Measurements from ENCODE around the gene FAM174C. TPM values are rescaled to one million over a fixed set of nuclear protein-coding genes. Genes with fewer than 3 reads are reported as not detected.

Gene FAM174C
- total RNA-seq, 1 experiment from 2014 or later: 59.4 TPM

DNA sequence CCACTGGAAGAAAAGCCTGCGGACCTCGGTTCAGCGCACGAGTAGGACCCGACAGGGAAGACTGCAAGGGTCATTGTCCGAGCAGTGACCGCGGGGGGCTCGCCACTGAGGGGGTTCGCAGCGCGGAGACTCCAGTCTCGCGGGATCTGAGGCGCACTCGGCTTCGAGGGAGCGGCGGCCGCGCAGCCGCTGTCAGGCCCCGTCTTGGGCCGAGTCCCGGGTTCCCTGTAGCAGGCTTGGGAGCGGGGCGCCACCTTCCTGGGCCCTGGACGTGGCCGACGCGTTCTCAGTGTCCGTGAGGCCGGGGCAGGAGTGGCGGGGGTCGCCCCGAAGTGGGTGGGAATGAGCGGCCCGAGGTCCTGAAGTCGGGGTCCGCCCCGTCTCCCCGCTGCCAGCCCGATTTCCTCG lies 474 bp upstream of the FAM174C start:
- H3K9me3 Mint-ChIP-seq: no peaks in the 10 kb centered on the region
- no peak for DNase-seq (ENCODE audit: low spot score)
- TF ChIP-seq E2F1 (CRISPR knock-in tag; IDR thresholded peaks at IDR 0.05): peak; percentile 68; the same call in 1 of the 2 replicates
- TF ChIP-seq NR1H2 (CRISPR knock-in tag; IDR thresholded peaks at IDR 0.05): no peak
- TF ChIP-seq SMAD4 (CRISPR knock-in tag; IDR thresholded peaks at IDR 0.05): no peak
- TF ChIP-seq, protein P1, sequence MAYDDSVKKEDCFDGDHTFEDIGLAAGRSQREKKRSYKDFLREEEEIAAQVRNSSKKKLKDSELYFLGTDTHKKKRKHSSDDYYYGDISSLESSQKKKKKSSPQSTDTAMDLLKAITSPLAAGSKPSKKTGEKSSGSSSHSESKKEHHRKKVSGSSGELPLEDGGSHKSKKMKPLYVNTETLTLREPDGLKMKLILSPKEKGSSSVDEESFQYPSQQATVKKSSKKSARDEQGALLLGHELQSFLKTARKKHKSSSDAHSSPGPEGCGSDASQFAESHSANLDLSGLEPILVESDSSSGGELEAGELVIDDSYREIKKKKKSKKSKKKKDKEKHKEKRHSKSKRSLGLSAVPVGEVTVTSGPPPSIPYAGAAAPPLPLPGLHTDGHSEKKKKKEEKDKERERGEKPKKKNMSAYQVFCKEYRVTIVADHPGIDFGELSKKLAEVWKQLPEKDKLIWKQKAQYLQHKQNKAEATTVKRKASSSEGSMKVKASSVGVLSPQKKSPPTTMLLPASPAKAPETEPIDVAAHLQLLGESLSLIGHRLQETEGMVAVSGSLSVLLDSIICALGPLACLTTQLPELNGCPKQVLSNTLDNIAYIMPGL (CRISPR knock-in tag; IDR thresholded peaks at IDR 0.05): no peak
- TF ChIP-seq ZNF317 (CRISPR knock-in tag; IDR thresholded peaks at IDR 0.05; ENCODE audit: borderline replicate concordance, low read depth): no peak
- TF ChIP-seq OVOL2 (CRISPR knock-in tag; IDR thresholded peaks at IDR 0.05; ENCODE audit: borderline replicate concordance): no peak
- TF ChIP-seq ZBTB21 (CRISPR knock-in tag; IDR thresholded peaks at IDR 0.05; ENCODE audit: borderline replicate concordance): no peak; the same call in 1 of the 2 replicates
- no peak for TF ChIP-seq ZBTB43 (CRISPR knock-in tag; IDR thresholded peaks at IDR 0.05)
- TF ChIP-seq GRHL2 (CRISPR knock-in tag; IDR thresholded peaks at IDR 0.05; ENCODE audit: insufficient replicate concordance, severe bottlenecking): no peak
- peak; percentile 84; the same call in 1 of the 2 replicates for TF ChIP-seq ZNF671 (CRISPR knock-in tag; IDR thresholded peaks at IDR 0.05)
- TF ChIP-seq, protein P2, sequence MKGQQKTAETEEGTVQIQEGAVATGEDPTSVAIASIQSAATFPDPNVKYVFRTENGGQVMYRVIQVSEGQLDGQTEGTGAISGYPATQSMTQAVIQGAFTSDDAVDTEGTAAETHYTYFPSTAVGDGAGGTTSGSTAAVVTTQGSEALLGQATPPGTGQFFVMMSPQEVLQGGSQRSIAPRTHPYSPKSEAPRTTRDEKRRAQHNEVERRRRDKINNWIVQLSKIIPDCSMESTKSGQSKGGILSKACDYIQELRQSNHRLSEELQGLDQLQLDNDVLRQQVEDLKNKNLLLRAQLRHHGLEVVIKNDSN (CRISPR knock-in tag; IDR thresholded peaks at IDR 0.05): peak; percentile 49; the same call in 1 of the 2 replicates
- TF ChIP-seq, protein P3, sequence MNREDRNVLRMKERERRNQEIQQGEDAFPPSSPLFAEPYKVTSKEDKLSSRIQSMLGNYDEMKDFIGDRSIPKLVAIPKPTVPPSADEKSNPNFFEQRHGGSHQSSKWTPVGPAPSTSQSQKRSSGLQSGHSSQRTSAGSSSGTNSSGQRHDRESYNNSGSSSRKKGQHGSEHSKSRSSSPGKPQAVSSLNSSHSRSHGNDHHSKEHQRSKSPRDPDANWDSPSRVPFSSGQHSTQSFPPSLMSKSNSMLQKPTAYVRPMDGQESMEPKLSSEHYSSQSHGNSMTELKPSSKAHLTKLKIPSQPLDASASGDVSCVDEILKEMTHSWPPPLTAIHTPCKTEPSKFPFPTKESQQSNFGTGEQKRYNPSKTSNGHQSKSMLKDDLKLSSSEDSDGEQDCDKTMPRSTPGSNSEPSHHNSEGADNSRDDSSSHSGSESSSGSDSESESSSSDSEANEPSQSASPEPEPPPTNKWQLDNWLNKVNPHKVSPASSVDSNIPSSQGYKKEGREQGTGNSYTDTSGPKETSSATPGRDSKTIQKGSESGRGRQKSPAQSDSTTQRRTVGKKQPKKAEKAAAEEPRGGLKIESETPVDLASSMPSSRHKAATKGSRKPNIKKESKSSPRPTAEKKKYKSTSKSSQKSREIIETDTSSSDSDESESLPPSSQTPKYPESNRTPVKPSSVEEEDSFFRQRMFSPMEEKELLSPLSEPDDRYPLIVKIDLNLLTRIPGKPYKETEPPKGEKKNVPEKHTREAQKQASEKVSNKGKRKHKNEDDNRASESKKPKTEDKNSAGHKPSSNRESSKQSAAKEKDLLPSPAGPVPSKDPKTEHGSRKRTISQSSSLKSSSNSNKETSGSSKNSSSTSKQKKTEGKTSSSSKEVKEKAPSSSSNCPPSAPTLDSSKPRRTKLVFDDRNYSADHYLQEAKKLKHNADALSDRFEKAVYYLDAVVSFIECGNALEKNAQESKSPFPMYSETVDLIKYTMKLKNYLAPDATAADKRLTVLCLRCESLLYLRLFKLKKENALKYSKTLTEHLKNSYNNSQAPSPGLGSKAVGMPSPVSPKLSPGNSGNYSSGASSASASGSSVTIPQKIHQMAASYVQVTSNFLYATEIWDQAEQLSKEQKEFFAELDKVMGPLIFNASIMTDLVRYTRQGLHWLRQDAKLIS (CRISPR knock-in tag; IDR thresholded peaks at IDR 0.05; ENCODE audit: borderline replicate concordance): peak; percentile 85; the same call in 1 of the 2 replicates
- TF ChIP-seq ZNF121 (CRISPR knock-in tag; IDR thresholded peaks at IDR 0.05): no peak
- TF ChIP-seq FOXK1 (CRISPR knock-in tag; IDR thresholded peaks at IDR 0.05): no peak
- no peak for TF ChIP-seq PRRX2 (CRISPR knock-in tag; IDR thresholded peaks at IDR 0.05)
- no peak for TF ChIP-seq ETV6 (CRISPR knock-in tag; IDR thresholded peaks at IDR 0.05)
- no peak for TF ChIP-seq MLX (CRISPR knock-in tag; IDR thresholded peaks at IDR 0.05)
- TF ChIP-seq RORB (CRISPR knock-in tag; IDR thresholded peaks at IDR 0.05): no peak
- TF ChIP-seq RELA (CRISPR knock-in tag; IDR thresholded peaks at IDR 0.05; ENCODE audit: borderline replicate concordance): no peak
- TF ChIP-seq NFYB (CRISPR knock-in tag; conservative IDR thresholded peaks at IDR 0.05; ENCODE audit: low read depth): no peak
- TF ChIP-seq GTF2I (CRISPR knock-in tag; conservative IDR thresholded peaks at IDR 0.05): no peak
- TF ChIP-seq, protein P4, sequence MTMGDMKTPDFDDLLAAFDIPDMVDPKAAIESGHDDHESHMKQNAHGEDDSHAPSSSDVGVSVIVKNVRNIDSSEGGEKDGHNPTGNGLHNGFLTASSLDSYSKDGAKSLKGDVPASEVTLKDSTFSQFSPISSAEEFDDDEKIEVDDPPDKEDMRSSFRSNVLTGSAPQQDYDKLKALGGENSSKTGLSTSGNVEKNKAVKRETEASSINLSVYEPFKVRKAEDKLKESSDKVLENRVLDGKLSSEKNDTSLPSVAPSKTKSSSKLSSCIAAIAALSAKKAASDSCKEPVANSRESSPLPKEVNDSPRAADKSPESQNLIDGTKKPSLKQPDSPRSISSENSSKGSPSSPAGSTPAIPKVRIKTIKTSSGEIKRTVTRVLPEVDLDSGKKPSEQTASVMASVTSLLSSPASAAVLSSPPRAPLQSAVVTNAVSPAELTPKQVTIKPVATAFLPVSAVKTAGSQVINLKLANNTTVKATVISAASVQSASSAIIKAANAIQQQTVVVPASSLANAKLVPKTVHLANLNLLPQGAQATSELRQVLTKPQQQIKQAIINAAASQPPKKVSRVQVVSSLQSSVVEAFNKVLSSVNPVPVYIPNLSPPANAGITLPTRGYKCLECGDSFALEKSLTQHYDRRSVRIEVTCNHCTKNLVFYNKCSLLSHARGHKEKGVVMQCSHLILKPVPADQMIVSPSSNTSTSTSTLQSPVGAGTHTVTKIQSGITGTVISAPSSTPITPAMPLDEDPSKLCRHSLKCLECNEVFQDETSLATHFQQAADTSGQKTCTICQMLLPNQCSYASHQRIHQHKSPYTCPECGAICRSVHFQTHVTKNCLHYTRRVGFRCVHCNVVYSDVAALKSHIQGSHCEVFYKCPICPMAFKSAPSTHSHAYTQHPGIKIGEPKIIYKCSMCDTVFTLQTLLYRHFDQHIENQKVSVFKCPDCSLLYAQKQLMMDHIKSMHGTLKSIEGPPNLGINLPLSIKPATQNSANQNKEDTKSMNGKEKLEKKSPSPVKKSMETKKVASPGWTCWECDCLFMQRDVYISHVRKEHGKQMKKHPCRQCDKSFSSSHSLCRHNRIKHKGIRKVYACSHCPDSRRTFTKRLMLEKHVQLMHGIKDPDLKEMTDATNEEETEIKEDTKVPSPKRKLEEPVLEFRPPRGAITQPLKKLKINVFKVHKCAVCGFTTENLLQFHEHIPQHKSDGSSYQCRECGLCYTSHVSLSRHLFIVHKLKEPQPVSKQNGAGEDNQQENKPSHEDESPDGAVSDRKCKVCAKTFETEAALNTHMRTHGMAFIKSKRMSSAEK (CRISPR knock-in tag; IDR thresholded peaks at IDR 0.05; ENCODE audit: borderline replicate concordance): no peak
- no peak for TF ChIP-seq ZNF138 (CRISPR knock-in tag; conservative IDR thresholded peaks at IDR 0.05)
- no peak for TF ChIP-seq NFE2L1 (CRISPR knock-in tag; IDR thresholded peaks at IDR 0.05)

More for the DNA sequence above, 474 bp upstream of the FAM174C start:
- H3K4me3 Mint-ChIP-seq: peak overlapping the region; percentile 67
- ChIA-PET POLR2A (interaction anchor here (1.0 to 1.7 kb wide), 5 partner anchors 8 to 140 kb away, joined by 3 to 7 read pairs (median 5); no protein-coding TSS in a partner anchor), CTCF (interaction anchor here (0.6 to 3.0 kb wide), 7 partner anchors 8 to 271 kb away, joined by 3 to 27 read pairs (median 5); no protein-coding TSS in a partner anchor)
- H3K27me3 Mint-ChIP-seq (ENCODE audit: low read depth): no peaks in the 10 kb centered on the region
- H3K27ac Mint-ChIP-seq: peak overlapping the region; percentile 95
- H3K36me3 Mint-ChIP-seq: peaks cover 45% of the 10 kb centered on the region
- peak; percentile 1 for ATAC-seq
- peaks cover 39% of the 10 kb centered on the region for H3K4me1 Mint-ChIP-seq

Measured in WTC11 (cell line).